Fibroblast of skin of left biceps (primary cell): ENCODE results near the gene NEGR1.

Experiments
- DNase-seq, 2 experiments: peaks; one replicate each; pipeline ENCODE4 v3.0.0-alpha.2; 2013; ENCODE audit warnings: low read depth in 2 of 2

NEGR1 gene

GRCh38 chr1:72034827-72035226, 247.5 kb downstream of the NEGR1 start:
- no peak for DNase-seq

- DNase-seq, result no peak
These were observed 259.0 kb downstream of the NEGR1 start for GRCh38 chr1:72023063-72023930.

DNA sequence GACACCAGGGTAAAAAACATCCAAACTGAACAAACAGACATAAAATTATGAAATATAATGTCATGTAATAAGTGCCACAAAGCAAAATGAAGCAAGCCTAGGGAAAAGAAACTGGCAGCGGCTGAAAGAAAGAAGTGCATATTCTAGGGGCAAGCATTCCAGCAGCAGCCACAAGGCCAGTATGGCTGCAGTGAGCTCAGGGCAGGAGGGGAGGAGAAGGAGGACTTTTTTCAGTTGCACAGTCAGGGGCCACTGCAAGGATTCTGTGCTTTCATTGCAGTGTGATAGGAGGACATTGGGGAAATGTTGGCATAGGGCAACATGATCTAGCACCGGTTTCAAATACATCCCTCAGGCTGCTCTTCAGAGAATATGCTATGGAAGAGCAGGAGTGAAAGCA, 263.8 kb downstream of the NEGR1 start:
- no peak for DNase-seq

DNA sequence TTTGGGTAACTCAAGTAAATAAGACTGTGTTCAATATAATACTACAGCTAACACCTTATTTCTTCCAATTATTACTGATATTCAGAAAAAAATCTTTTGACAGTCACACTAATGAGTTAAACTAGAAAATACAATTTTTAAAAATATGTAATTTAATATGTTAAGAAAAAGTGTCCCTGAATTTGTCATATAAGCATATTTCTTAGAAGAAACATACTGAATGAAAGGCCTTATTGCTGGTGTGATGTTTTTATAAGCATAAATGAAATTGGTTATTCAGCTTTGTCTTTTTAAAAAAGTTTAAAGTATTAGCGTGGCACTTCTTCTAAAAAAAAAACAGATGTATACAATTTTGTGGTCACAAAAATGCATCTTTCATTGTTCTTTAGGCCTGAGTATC, 267.3 kb downstream of the NEGR1 start:
- no peak for DNase-seq

DNA sequence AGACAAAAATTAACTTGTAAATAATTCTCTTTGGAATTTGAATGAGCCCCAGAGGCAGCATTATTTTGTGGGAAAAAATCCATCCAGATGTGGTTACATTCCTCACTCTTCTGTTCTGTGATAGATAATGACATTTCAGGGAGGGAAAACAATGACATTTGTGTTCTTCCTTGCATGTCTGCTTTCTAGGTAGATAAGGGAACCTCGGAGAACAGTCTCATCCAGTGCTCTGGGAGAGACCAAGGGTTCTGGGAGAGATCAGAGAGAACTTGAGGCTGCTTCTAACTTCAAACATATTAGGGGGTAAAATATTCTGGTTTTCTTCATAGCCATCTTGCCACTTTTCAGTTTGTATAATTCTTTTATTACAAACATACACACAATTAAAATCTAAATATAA, 269.2 kb downstream of the NEGR1 start:
- no peak for DNase-seq

DNA sequence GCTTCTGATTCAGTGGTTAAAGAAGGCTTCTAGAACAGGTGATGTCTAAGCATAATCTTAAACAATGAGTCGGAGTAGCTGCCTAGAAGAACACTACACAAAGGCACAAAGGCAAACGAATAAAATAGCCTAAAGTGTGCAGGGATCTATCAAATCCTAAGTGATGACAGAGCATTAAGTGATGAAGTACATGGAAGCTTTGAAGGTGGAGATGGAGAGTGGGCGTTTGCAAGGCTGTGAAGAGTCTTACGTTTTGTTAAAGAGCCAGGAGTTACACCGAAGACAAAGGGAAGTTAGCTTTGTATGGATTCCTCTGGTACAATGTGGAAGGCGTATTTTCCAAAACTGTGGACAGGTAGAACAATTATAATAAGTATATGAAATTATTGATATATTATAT, 270.6 kb downstream of the NEGR1 start:
- no peak for DNase-seq

DNA sequence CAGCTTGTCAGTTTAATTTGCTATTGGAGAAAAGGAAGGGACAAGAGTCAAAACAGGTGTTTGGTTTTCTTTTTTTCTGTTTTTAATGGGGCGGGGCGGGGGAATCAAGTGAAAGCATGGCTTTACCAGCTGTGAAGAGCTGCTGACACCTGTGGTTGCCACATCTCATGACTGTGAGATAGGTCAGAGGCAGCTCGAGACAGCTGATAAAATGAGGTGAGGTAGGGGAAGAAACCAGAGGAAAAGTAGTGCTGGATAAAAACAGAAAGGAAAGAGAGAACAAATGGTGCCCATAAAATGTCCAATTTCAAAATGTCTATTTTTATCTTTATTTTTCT, 272.3 kb downstream of the NEGR1 start:
- no peak for DNase-seq

DNA sequence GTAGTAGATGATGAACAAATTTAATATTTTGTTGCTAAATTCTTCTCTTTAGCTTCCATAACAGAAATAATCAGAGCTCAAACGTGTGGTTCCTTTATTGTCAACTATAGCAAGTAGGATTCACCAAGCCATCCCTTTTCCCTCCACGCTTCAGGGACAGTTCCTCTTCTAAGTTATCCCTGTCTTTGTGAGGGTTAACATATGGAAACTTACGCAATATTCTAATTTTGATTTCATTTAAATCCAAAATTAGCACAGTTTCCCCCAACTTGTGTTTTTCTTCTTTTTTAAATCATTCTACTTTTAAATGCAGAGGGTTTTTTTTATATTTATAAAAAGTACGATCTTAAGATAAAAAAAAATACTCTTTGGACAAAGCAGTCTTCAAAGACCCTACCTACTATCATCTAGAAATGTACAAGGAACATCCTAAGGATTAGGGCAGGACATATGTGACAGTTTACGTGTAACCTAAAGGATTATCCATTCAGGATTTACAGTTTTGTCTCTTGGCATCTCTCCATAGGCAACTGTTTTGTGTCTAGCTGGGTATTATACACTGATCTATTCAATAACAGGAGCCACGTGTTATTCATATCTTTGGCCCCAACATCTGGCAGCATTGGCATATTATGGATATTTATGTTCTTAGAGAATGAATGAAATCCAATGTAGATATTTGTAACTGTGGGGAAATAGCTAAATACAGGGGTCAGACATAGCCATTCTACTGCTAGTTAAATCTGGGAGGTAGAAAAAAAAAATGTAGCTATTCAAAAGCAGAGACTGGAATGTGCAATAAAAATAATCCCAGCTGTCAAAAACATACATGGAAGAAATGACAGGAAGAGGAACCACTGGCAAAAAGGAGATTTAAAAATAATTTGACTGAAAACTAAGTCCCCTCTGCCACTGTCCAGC, 272.9 kb downstream of the NEGR1 start:
- no peak for DNase-seq

DNA sequence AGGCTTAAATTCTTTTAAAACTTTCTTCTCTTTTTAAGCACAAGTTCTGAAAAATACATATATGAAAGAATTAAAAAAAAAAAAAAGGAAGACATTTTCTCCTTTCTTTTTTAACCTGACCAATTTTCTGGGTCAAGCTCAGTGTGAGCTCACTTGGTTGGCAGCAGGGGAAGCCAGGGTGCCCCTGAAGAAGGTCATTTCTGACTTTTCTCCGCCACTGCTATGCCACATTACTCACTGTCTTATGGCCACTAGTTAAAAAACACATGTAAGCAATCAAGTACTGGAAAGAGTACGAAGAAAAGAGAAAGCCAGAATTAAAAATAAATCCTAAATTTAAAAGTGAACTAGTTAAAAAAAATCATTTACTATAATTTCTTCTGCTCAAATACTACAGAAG, 275.0 kb downstream of the NEGR1 start:
- no peak for DNase-seq

DNA sequence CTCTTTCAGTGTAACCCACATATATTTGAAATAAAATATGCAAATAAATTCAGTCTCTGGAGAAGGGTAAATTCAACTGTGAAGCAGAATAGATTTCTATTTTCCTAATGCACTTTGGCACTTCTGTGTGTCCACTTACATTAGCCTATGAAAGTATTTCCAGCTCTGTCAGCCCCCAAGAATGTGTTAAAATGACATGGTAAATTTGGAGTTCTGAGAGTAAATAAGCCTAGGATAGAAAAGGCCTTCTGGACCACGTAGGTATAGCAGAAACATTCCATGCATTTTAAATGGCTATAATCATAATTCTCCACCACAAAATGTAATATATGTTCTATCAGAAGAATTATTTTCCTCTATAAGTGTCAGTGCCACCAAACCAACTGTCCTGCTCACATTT, 276.2 kb downstream of the NEGR1 start:
- DNase-seq, result no peak

- DNase-seq, result no peak
These were observed 279.2 kb downstream of the NEGR1 start for GRCh38 chr1:72003092-72003491.

DNA sequence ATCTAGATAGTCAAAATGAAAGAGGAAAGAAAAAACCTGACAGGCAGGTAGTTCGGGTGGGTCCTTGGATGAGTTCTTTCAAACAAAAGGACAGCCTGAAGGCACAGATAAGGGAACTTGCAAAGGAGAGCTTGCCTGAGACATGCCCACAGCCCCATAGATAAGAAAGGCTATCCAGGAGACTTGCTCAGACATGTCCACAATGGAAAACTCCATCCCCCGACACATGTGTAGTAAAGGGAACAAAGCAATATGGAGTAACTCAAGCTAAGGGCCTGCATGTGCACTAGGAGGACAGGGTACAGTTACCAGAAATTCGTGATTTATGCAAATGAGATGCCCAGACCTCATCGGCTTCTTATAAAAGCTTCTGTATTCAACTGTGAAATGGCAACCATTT, 281.5 kb downstream of the NEGR1 start:
- no peak for DNase-seq

DNA sequence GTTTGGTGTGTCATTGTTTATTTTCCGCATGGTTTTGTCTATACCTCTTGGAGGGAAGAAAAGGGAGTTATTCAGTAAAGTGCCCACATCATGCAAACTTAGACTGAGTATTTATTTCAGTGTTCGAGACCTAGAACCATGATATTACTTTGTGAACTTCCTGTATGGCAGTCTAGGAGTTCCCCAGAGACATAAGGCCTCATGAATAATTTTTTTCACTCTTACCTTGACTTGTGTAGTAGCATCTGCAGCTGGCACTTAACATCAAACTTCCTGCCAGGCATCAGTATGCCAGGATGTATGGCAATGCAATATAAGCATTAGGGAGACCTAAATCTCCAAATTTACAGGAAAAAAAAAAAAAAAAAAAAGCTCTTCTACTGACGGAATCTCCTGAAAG, 287.7 kb downstream of the NEGR1 start:
- DNase-seq, result no peak

GRCh38 chr1:71987181-71987580, 295.2 kb downstream of the NEGR1 start:
- DNase-seq, result no peak

DNA sequence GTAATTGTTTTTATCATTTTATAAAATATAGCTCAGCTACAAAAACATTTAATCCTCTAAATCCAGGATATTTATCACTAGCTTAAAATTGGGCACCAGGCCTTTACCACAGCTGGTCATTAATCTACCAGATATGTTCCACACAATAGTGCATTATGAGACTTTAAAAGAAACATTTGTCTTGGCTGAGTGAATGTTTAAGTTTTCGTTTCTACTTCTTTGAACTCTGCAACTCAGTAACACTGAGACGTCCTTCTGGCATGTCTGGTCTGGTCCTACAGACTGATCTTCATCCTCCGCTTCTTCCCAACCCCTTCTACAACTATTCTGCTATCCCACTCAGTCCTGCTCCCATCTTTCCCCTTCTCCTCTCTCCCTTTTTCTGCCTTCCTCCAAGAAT, 296.2 kb downstream of the NEGR1 start:
- no peak for DNase-seq

DNA sequence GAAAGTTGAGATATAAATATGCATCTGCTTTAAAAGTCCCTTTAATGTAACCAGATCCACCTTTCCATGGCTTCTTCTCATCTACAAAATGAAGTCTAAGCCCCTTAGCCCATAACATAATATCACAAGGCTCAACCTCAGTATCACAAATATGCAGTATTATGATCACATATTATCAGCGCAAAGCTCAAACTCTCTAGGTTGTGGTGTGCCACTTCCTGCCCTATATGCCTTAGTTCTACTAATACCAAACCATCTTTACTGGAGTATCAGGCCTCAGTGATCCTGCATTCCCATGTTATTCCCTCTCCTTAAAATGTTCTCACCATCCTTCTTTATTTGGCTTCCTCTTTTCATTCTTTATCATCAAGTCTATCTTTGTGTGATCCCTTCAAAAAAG, 301.8 kb downstream of the NEGR1 start:
- DNase-seq, result no peak

DNA sequence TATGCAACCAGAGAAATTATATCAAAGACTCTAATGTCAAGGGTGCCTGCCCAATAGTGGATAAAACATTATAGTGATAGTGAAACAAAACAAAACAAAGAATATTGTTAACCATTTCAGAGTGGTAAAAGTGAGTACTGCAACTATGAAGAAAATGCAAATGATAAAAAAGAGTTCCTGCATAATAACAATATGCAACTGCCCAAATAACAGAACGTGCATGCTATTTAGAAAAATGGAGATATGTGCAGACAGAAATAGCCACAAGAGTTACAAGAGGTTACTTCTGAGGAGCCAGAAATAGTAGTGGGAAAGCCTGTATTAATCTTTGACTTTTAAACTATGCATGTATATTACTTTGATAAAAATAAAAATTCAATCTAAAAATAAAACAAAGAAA, 302.5 kb downstream of the NEGR1 start:
- no peak for DNase-seq

GRCh38 chr1:71967670-71968069, 314.7 kb downstream of the NEGR1 start:
- no peak for DNase-seq

DNA sequence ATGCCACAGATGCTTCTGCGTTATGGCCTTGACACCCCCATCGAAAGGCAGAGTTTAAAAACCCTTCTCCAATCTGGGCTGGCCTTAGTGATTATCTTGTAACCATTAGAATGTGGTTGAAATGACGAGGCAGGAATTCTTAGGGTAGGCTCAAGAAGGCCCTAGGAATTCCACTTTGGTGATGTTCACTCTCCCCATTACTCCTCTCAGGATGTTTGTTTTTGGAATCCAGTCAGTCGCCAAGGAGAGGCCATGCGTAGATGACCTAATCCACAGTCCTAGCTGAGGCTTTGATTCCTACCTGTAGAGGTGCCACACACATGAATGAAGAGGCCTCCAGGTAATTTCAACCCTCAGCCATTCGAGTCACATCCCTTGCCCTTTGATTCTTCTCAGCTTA, 318.2 kb downstream of the NEGR1 start:
- DNase-seq, result no peak

- no peak for DNase-seq
These were observed 325.6 kb downstream of the NEGR1 start for GRCh38 chr1:71956613-71957285.

- DNase-seq, result no peak
These were observed 331.8 kb downstream of the NEGR1 start for GRCh38 chr1:71950579-71950978.

- DNase-seq, result no peak
These were observed 332.7 kb downstream of the NEGR1 start for GRCh38 chr1:71949681-71950080.

- no peak for DNase-seq
These were observed 333.8 kb downstream of the NEGR1 start for GRCh38 chr1:71948561-71948960.
